Stomach (tissue), 9 donors: ENCODE measurements around the gene CCDC78. TPM values are rescaled to one million over a fixed set of nuclear protein-coding genes. Genes with fewer than 3 reads are reported as not detected.

ENCODE experiments used
- DNase-seq, 2 donors: peaks; one replicate each; pipeline versions ENCODE4 v3.0.0 to v3.0.0-alpha.2; 2013 to 2019
- H3K27ac ChIP-seq, 5 donors: fragments of 200-600 bp in 4 of 5; sonication (generic) in 4 of 5; one replicate each; pipeline ENCODE4 v1.5.1; 2013 to 2019; ENCODE audit warnings: mild to moderate bottlenecking in 1 of 5, moderate library complexity in 1 of 5
- H3K27me3 ChIP-seq, 3 donors: fragments of 200-600 bp; sonication (generic); one replicate each; pipeline ENCODE4 v1.5.1; 2017 to 2019; ENCODE audit warnings: mixed run types in 1 of 3
- H3K36me3 ChIP-seq, 4 donors: fragments of 200-600 bp; sonication (generic); 1 replicate in 3 of 4; 2 replicates in 1 of 4; pipeline ENCODE4 v1.5.1; 2016 to 2019
- H3K4me1 ChIP-seq, 4 donors: fragments of 200-600 bp; sonication (generic); one replicate each; pipeline ENCODE4 v1.5.1; 2016 to 2019
- H3K4me3 ChIP-seq, 4 donors: fragments of 200-600 bp; sonication (generic) in 3 of 4; one replicate each; pipeline ENCODE4 v1.5.1; 2016 to 2019; ENCODE audit warnings: mild to moderate bottlenecking in 1 of 4
- H3K9me3 ChIP-seq, 4 donors: fragments of 200-600 bp; sonication (generic); one replicate each; pipeline ENCODE4 v1.5.1; 2016 to 2019
- EP300 ChIP-seq: sonication (generic); formaldehyde crosslinking; IDR thresholded peaks from one replicate; pipeline ENCODE4 v1.6.1; 2017; ENCODE audit warnings: antibody characterized with exemption
- POLR2A ChIP-seq, 4 donors: fragments of 450-650 bp; IDR thresholded peaks; one replicate each; pipeline ENCODE4 v1.6.1; 2016; ENCODE audit warnings: antibody characterized with exemption in 4 of 4, control low read depth in 2 of 4, mild to moderate bottlenecking in 1 of 4, moderate library complexity in 1 of 4
- POLR2AphosphoS5 ChIP-seq, 3 donors: sonication (generic); formaldehyde crosslinking; IDR thresholded peaks; one replicate each; pipeline ENCODE4 v1.6.1; 2016; ENCODE audit warnings: antibody characterized with exemption in 3 of 3
- WGBS, 5 donors: extraction: QIAGEN DNeasy Blood & Tissue Kit in 3 of 5; methylation state at CpG; one replicate each; pipeline versions ENCODE4 v1.1.5 to v1.1.7; 2013 to 2018; 5-methylcytosine and 5-hydroxymethylcytosine counted together
- intact Hi-C: fragments of 100-400 bp; cut with DNase I; formaldehyde crosslinking; loops from one replicate; pipeline ENCODE4 v1.15.1; 2023; ENCODE audit warnings: low total_unique reads
- polyA plus RNA-seq, 3 donors: library from polyadenylated mRNA; stranded (reverse); fragments of 200-250 nt; gene quantifications; one replicate each; pipeline ENCODE4 v1.2.3, GENCODE V29; 2013
- total RNA-seq, 5 donors: library from RNA; depleted of rRNA; stranded (reverse); fragments of >200 nt; gene quantifications; one replicate each; pipeline versions ENCODE4 v1.1.0 to v1.2.3, GENCODE V29; 2014 to 2016
- TF ChIP-seq, protein P1 (sequence below), 7 experiments: fragments of 450-650 bp in 4 of 7; fragments of 200-600 bp in 3 of 7; sonication (generic) in 3 of 7; IDR thresholded peaks; one replicate each; pipeline ENCODE4 v1.5.1; 2016 to 2019; ENCODE audit warnings: antibody characterized with exemption in 7 of 7, control low read depth in 2 of 7, mild to moderate bottlenecking in 1 of 7
- donor health status: healthy with polysubstance abuse.
- donor health status: Bipolar disorder and iron deficiency.
- donor health status: healthy.

Gene CCDC78
- total and polyA plus RNA-seq, 8 donors, result 1.3 to 14.3 (median 1.5) TPM; not detected in 4

DNA sequence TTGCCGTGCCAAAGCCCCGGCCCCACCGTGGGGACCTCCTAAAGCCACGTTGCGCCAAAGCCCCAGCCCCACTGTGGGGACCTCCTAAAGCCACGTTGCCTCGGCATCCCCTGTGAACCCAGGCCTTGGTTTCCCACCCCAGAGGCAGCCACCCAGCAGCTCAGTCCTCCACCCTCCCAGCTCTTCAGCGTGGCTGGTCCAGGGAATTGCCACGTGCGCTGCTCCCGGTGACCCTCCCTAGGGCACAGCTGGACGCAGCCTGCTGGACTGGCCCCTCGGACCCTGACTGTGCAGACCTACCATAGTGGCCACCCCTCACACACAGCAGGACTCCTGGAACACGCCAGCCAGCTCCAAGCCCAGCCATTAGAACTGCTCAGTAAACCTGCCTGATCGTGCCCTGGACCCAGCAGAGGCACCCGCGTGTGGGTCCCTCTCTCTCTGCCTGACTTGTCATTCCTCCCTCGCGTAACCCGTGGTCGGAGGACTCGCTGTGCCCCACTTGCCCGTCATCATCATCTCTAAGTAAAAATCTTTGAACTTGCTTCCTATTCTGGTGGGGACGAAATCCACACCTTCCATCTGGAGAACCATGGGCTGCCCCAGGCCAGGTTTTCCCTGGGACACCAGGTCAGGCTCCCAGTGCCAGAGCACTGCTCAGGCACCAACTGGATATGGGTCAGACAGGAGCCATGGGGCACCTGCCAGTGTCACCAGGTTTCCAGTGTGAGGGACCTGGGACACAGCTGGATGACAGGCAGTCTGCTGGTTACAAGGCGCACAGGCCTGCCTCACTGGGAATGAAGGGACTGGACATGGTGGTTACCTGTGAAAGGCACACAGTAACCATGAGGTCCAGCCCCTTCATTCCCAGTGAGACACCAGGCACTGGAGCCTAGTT lies 9.0 kb upstream of the CCDC78 start:
- Histone ChIP-seq H3K27me3 (no peaks in the 10 kb centered on the region), H3K36me3 (peaks cover 46 to 90% (median 85%) of the 10 kb centered on the region in 4 donors), H3K27ac (no peak overlapping the region), H3K9me3 (no peaks in the 10 kb centered on the region), H3K4me1 (peaks cover 7 to 16% (median 10%) of the 10 kb centered on the region in 4 donors), H3K4me3 (no peak overlapping the region)
- no peak for TF ChIP-seq EP300
- no peak for TF ChIP-seq POLR2AphosphoS5 (IDR thresholded peaks at IDR 0.05)
- no peak for TF ChIP-seq POLR2A (IDR thresholded peaks at IDR 0.05)
- TF ChIP-seq, protein P1, sequence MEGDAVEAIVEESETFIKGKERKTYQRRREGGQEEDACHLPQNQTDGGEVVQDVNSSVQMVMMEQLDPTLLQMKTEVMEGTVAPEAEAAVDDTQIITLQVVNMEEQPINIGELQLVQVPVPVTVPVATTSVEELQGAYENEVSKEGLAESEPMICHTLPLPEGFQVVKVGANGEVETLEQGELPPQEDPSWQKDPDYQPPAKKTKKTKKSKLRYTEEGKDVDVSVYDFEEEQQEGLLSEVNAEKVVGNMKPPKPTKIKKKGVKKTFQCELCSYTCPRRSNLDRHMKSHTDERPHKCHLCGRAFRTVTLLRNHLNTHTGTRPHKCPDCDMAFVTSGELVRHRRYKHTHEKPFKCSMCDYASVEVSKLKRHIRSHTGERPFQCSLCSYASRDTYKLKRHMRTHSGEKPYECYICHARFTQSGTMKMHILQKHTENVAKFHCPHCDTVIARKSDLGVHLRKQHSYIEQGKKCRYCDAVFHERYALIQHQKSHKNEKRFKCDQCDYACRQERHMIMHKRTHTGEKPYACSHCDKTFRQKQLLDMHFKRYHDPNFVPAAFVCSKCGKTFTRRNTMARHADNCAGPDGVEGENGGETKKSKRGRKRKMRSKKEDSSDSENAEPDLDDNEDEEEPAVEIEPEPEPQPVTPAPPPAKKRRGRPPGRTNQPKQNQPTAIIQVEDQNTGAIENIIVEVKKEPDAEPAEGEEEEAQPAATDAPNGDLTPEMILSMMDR (IDR thresholded peaks at IDR 0.05), result no peak
- 91 to 96% (median 95%) methylated on average over 23 to 25 of the region's 25 CpGs for WGBS, 5 donors
- intact Hi-C loops, result no loop called here
- no peak for DNase-seq

DNA sequence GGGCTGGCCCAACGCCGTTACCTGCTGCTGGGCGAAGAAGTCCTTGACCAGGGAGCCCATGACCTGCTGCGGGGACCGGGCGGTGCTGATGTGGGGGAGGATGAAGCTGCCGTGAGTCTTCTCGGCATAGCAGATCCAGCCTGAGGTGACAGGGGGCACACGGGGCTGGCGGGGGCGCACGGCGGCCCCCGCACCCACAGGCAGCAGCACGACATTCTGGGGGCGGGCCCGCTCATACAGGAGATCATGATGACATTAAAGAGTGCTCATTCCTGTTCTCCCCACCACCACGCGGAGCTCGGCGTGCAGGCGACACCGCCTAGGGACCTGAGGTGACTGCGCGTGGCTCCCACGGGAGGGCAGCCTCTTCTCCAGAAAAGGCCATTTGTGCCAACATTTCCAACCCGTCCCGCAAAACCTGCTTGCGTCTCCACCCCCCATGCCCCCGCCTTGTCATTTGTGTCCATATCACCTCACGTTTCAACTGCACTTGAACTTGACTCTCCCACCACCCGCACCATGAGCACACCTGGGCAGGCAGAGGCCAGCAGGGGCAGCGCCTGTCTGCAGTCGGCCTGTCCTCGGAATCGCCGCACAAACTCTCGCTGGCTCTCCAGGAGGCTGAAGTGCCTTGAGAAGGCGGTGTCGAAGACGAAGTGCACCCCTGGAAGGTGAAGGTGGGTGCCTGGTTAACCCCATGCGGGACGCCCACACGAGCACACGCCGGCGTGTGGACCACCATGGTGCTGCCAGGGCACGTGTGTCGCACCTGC lies 8.2 kb upstream of the CCDC78 start:
- intact Hi-C loops, result no loop called here
- Histone ChIP-seq H3K4me3 (no peak overlapping the region), H3K27ac (no peak overlapping the region), H3K36me3 (peaks cover 46 to 93% (median 88%) of the 10 kb centered on the region in 4 donors), H3K27me3 (peaks cover 0 to 1% (median 0%) of the 10 kb centered on the region in 3 donors), H3K9me3 (no peaks in the 10 kb centered on the region), H3K4me1 (peaks cover 0 to 8% (median 2%) of the 10 kb centered on the region in 4 donors)
- DNase-seq, result no peak
- 90 to 94% (median 91%) methylated on average over 46 to 49 of the region's 49 CpGs for WGBS, 5 donors
- TF ChIP-seq, protein P1 (IDR thresholded peaks at IDR 0.05), result no peak
- TF ChIP-seq EP300, result no peak
- no peak for TF ChIP-seq POLR2A (IDR thresholded peaks at IDR 0.05)
- no peak for TF ChIP-seq POLR2AphosphoS5 (IDR thresholded peaks at IDR 0.05)

DNA sequence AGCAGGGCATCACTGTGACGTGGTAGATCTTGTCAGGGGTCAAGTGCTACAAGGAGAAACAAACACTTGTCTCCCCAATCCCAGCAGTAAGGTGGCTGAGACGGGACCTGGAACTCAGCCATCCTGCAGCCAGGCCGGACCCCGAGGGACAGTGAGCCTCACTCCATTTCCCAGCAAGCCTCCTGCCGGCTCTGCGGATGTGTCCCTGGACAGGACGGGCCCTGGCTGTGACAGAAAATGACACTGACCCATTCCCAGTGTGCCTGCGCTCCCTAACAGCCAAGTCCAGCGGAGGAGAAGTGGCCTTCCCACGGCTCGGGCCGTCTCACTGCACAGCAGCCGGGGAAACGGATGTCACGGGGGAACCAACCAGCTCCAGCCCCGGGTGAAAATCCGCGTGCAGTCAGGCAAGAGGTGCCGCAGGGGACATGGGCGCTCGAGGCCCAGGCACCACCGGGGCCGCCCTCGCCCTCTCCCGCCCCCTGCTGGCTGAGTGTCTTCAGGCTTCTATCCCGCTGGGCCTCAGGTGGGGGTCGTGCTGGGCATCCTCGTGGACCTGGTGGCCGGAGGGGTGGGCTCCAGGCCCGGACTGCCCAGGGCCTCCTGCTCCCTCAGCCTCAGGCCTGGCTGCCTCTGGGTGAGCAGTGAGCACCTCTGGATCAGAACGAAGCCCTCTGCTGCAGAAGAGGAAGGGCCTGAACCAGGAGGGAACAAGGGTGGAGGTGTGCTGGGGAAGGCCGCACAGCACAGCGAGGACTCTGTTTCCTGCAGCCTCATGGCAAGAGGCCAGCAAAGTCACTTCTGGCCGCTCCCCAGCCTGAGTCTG lies 7.4 kb upstream of the CCDC78 start:
- no peak for DNase-seq
- Histone ChIP-seq H3K27ac (no peak overlapping the region), H3K27me3 (peaks cover 0 to 9% (median 3%) of the 10 kb centered on the region in 3 donors), H3K36me3 (peaks cover 46 to 91% (median 82%) of the 10 kb centered on the region in 4 donors), H3K4me3 (no peak overlapping the region), H3K4me1 (peaks cover 5 to 10% (median 5%) of the 10 kb centered on the region in 4 donors), H3K9me3 (no peaks in the 10 kb centered on the region)
- WGBS, 5 donors, result 69 to 88% (median 81%) methylated on average over 13 to 34 of the region's 34 CpGs
- intact Hi-C loops, result no loop called here
- TF ChIP-seq POLR2AphosphoS5 (IDR thresholded peaks at IDR 0.05), result no peak
- TF ChIP-seq POLR2A (IDR thresholded peaks at IDR 0.05), result no peak

DNA sequence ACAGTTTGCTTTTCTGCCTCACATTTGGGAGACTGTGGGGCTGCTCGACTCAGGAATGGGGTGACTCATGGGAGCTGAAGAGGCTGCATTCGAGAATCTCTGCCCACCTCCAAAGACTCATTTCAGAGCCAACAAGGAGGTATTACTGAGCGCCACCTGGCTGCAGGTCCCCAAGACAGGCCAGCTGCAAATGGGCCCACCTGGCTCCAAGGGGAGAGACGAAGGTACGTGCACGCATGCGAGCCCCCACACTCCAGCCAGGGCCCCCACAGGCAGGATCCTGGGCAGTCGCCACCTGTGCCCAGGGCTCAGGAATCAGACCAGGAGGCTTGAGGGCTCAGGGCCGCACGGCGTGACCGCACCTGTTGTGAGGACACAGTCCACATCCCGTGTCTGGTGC lies 6.7 kb upstream of the CCDC78 start:
- Histone ChIP-seq H3K9me3 (no peaks in the 10 kb centered on the region), H3K4me1 (peaks cover 12 to 16% (median 12%) of the 10 kb centered on the region in 4 donors), H3K27ac (no peak overlapping the region), H3K27me3 (peaks cover 0 to 16% (median 10%) of the 10 kb centered on the region in 3 donors), H3K36me3 (peaks cover 45 to 85% (median 77%) of the 10 kb centered on the region in 4 donors), H3K4me3 (no peak overlapping the region)
- DNase-seq, result no peak
- TF ChIP-seq, protein P1 (IDR thresholded peaks at IDR 0.05), result no peak
- TF ChIP-seq POLR2A (IDR thresholded peaks at IDR 0.05) (no peak), EP300 (no peak)
- WGBS, 5 donors, result 88 to 93% (median 90%) methylated on average over 7 to 13 of the region's 13 CpGs
- intact Hi-C loops, result no loop called here
